Fibroblast of lung (primary cell): ENCODE results near the gene ETS2. TPM values are rescaled to one million over a fixed set of nuclear protein-coding genes. Genes with fewer than 3 reads are reported as not detected.
"Not testable (repeated sequence)": the region's sequence is repeated elsewhere in the genome, so short reads cannot be mapped to it uniquely, and the experiment has no call there.

Experiments
- DNase-seq, 2 donors: peaks; one replicate each; pipeline versions ENCODE4 v3.0.0 to v3.0.0-alpha.2; 2010; ENCODE audit warnings: low read depth in 2 of 2
- H2AFZ ChIP-seq: 2 replicates; pipeline ENCODE4 v1.5.1; 2012; ENCODE audit warnings: low read length, control low read depth, inconsistent platforms
- H3K27ac ChIP-seq: 2 replicates; pipeline ENCODE4 v1.5.1; 2011; ENCODE audit warnings: low read length, control low read depth; ENCODE audit not compliant: insufficient read depth
- H3K27me3 ChIP-seq: 2 replicates; pipeline ENCODE4 v1.5.1; 2011; ENCODE audit warnings: mild to moderate bottlenecking, low read length; ENCODE audit not compliant: control insufficient read depth, insufficient read depth
- H3K36me3 ChIP-seq: 2 replicates; pipeline ENCODE4 v1.5.1; 2011; ENCODE audit warnings: low read length; ENCODE audit not compliant: control insufficient read depth, insufficient read depth
- H3K4me1 ChIP-seq: 2 replicates; pipeline ENCODE4 v1.5.1; 2011; ENCODE audit warnings: low read length; ENCODE audit not compliant: control insufficient read depth, insufficient read depth; ENCODE audit errors: extremely low read depth
- H3K4me2 ChIP-seq: 2 replicates; pipeline ENCODE4 v1.5.1; 2011; ENCODE audit warnings: low read length, control low read depth; ENCODE audit not compliant: insufficient read depth; ENCODE audit errors: extremely low read depth
- H3K4me3 ChIP-seq, 4 experiments: fragments of 200-600 bp in 1 of 4; sonication (generic) in 1 of 4; replicated peaks in 1 of 4; 2 replicates each; pipeline ENCODE4 v1.5.1; 2011 to 2016; ENCODE audit warnings: low read length in 4 of 4, low read depth in 3 of 4, mild to moderate bottlenecking in 3 of 4, control low read depth in 2 of 4, inconsistent platforms in 1 of 4, mixed read lengths in 1 of 4; ENCODE audit not compliant: insufficient read depth in 1 of 4; ENCODE audit errors: control extremely low read depth in 1 of 4
- H3K79me2 ChIP-seq: 2 replicates; pipeline ENCODE4 v1.5.1; 2012; ENCODE audit warnings: mild to moderate bottlenecking, low read length, inconsistent platforms; ENCODE audit not compliant: control insufficient read depth, insufficient read depth
- H3K9ac ChIP-seq: 2 replicates; pipeline ENCODE4 v1.5.1; 2011; ENCODE audit warnings: mild to moderate bottlenecking, low read length, control low read depth; ENCODE audit not compliant: insufficient read depth
- H3K9me3 ChIP-seq: 2 replicates; pipeline ENCODE4 v1.5.1; 2012; ENCODE audit warnings: low read depth, low read length; ENCODE audit not compliant: control insufficient read depth, insufficient read depth
- H4K20me1 ChIP-seq: 2 replicates; pipeline ENCODE4 v1.5.1; 2011; ENCODE audit warnings: low read length; ENCODE audit not compliant: control insufficient read depth, insufficient read depth; ENCODE audit errors: extremely low read depth
- EZH2 ChIP-seq: IDR thresholded peaks from 2 replicates; pipeline ENCODE4 v1.5.1; 2012; ENCODE audit warnings: low read length, control low read depth, mild to moderate bottlenecking; ENCODE audit errors: missing control alignments
- polyA plus RNA-seq, 2 donors: library from polyadenylated mRNA; depleted of rRNA in 1 of 2; stranded (reverse) in 1 of 2; unstranded in 1 of 2; fragments of >200 nt; gene quantifications; 2 replicates each; pipeline ENCODE4 v1.2.1, GENCODE V29; 2011 to 2012; ENCODE audit warnings: missing spikeins in 1 of 2
- total RNA-seq: library from RNA; depleted of rRNA; stranded (reverse); fragments of >200 nt; gene quantifications from 2 replicates; pipeline ENCODE4 v1.2.1, GENCODE V29; 2014
- TF ChIP-seq, protein P1 (sequence below), 2 donors: IDR thresholded peaks in 1 of 2; conservative IDR thresholded peaks in 1 of 2; 1 replicate in 1 of 2; 2 replicates in 1 of 2; pipeline ENCODE4 v1.5.1; 2011 to 2012; ENCODE audit warnings: low read length in 2 of 2, control low read depth in 1 of 2, inconsistent platforms in 1 of 2, low read depth in 1 of 2, mild to moderate bottlenecking in 1 of 2

Gene ETS2
- total and polyA plus RNA-seq, 2 donors (not counting 1 experiment from before 2014, with no cell fraction given) = 28.0 to 77.3 TPM

DNA sequence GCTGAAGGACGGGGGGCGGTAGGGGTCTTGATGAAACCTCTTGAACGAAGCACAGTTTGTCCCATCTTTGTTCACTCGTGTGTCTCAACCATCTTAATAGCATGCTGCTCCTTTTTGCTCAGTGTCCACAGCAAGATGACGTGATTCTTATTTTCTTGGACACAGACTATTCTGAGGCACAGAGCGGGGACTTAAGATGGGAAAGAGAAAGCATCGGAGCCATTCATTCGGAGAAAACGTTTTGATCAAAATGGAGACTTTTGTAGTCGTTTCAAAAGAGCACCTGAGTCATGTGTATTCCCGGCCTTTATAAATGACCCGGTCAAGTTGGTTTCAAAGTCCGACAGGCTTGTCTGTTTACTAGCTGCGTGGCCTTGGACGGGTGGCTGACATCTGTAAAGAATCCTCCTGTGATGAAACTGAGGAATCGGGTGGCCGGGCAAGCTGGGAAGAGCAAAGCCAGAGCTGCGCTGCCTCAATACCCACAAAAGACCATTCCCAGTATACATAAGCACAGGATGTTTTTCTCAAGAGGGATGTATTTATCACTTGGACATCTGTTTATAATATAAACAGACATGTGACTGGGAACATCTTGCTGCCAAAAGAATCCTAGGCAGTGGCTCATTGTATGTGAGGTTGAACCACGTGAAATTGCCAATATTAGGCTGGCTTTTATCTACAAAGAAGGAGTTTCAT, 18.5 kb downstream of the ETS2 start:
- H3K4me3 ChIP-seq = no peak overlapping the region
- H3K36me3 ChIP-seq = peaks cover 24% of the 10 kb centered on the region
- no peaks in the 10 kb centered on the region for H3K27me3 ChIP-seq
- H2AFZ ChIP-seq = no peak overlapping the region
- peaks cover 34% of the 10 kb centered on the region for H3K4me1 ChIP-seq
- no peak overlapping the region for H3K9ac ChIP-seq
- no peaks in the 10 kb centered on the region for H3K9me3 ChIP-seq
- peak overlapping the region; percentile 86 for H3K27ac ChIP-seq
- peaks cover 8% of the 10 kb centered on the region for H3K79me2 ChIP-seq
- H3K4me2 ChIP-seq = peak overlapping the region; percentile 60
- TF ChIP-seq EZH2 = no peak
- TF ChIP-seq, protein P1, sequence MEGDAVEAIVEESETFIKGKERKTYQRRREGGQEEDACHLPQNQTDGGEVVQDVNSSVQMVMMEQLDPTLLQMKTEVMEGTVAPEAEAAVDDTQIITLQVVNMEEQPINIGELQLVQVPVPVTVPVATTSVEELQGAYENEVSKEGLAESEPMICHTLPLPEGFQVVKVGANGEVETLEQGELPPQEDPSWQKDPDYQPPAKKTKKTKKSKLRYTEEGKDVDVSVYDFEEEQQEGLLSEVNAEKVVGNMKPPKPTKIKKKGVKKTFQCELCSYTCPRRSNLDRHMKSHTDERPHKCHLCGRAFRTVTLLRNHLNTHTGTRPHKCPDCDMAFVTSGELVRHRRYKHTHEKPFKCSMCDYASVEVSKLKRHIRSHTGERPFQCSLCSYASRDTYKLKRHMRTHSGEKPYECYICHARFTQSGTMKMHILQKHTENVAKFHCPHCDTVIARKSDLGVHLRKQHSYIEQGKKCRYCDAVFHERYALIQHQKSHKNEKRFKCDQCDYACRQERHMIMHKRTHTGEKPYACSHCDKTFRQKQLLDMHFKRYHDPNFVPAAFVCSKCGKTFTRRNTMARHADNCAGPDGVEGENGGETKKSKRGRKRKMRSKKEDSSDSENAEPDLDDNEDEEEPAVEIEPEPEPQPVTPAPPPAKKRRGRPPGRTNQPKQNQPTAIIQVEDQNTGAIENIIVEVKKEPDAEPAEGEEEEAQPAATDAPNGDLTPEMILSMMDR (conservative IDR thresholded peaks at IDR 0.05 in 1 of 2, IDR thresholded peaks at IDR 0.05 in 1 of 2; ENCODE audit: low read depth in 1 of 2, low read length in 2 of 2) = no peak
- no peaks in the 10 kb centered on the region for H4K20me1 ChIP-seq
- peak; percentile 56 to 95 for DNase-seq

DNA sequence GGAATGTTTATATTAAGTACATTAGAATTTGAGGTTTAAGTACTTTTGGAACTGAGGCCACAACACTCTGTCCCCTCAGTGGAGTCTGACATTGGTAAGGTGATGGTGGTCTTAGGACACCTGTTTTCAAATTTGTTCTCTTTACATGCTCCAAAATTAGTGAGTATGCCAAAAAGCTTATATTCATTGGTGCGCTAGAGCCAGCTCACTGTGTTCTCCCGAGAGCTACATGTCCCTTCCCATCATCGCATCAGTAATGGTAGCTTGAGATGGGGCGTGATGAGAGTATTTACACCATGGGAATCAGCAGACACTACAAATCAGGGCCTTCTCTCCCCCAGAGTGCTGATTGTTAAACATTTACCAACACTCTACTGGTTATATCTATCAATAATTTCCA, 19.5 kb downstream of the ETS2 start:
- H3K27me3 ChIP-seq = no peaks in the 10 kb centered on the region
- no peak overlapping the region for H2AFZ ChIP-seq
- no peaks in the 10 kb centered on the region for H4K20me1 ChIP-seq
- peaks cover 30% of the 10 kb centered on the region for H3K4me1 ChIP-seq
- peaks cover 21% of the 10 kb centered on the region for H3K36me3 ChIP-seq
- TF ChIP-seq, protein P1 (conservative IDR thresholded peaks at IDR 0.05 in 1 of 2, IDR thresholded peaks at IDR 0.05 in 1 of 2; ENCODE audit: low read depth in 1 of 2, low read length in 2 of 2) = no peak
- TF ChIP-seq EZH2 = no peak
- peaks cover 8% of the 10 kb centered on the region for H3K79me2 ChIP-seq
- H3K27ac ChIP-seq = peak overlapping the region; percentile 86
- no peak overlapping the region for H3K4me3 ChIP-seq
- no peaks in the 10 kb centered on the region for H3K9me3 ChIP-seq
- H3K9ac ChIP-seq = no peak overlapping the region
- DNase-seq = no peak
- no peak overlapping the region for H3K4me2 ChIP-seq

DNA sequence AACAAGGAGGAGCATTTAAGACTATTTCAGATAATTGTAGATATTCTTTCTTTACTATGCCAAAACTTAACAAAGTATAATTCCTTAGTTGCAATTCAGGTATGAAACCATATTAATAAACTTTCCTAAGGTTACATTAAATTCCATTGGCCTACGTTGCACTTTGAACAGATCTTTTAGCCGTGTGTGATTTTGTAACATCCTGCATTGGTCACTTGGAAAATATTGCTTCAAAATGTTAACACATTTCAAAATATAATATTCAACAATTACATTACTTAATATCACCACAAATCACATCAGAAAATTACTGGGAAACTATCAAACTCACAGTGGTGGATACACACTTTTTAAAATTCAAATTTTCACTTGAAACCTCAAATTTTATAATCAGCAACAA, 20.2 kb downstream of the ETS2 start:
- no peak overlapping the region for H3K4me2 ChIP-seq
- no peak overlapping the region for H3K27ac ChIP-seq
- H3K4me1 ChIP-seq = peaks cover 30% of the 10 kb centered on the region
- H2AFZ ChIP-seq = no peak overlapping the region
- H3K4me3 ChIP-seq = no peak overlapping the region
- no peak for TF ChIP-seq EZH2
- TF ChIP-seq, protein P1 (conservative IDR thresholded peaks at IDR 0.05 in 1 of 2, IDR thresholded peaks at IDR 0.05 in 1 of 2; ENCODE audit: low read depth in 1 of 2, low read length in 2 of 2) = no peak
- peaks cover 15% of the 10 kb centered on the region for H3K36me3 ChIP-seq
- H3K27me3 ChIP-seq = no peaks in the 10 kb centered on the region
- H3K9ac ChIP-seq = no peak overlapping the region
- H4K20me1 ChIP-seq = no peaks in the 10 kb centered on the region
- DNase-seq = no peak
- peaks cover 4% of the 10 kb centered on the region for H3K79me2 ChIP-seq
- H3K9me3 ChIP-seq = no peaks in the 10 kb centered on the region

DNA sequence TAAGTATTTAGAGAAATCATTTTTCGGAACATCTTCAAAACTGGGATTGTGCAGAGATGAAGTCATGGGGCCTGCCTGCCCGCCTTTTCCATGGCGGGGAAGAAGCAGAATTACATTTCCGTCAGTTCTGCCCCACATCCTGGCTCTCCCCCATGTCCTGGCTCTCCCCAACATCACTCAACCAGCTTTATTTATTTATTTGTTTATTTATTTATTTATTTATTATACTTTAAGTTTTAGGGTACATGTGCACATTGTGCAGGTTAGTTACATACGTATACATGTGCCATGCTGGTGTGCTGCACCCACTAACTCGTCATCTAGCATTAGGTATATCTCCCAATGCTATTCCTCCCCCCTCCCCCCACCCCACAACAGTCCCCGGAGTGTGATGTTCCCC, 22.4 kb downstream of the ETS2 start:
- DNase-seq, H4K20me1 ChIP-seq, H3K9ac ChIP-seq, H3K27ac ChIP-seq, H2AFZ ChIP-seq, H3K4me3 ChIP-seq, H3K9me3 ChIP-seq, H3K4me2 ChIP-seq, H3K27me3 ChIP-seq, H3K36me3 ChIP-seq, H3K79me2 ChIP-seq: not testable (repeated sequence)
- peaks cover 24% of the 10 kb centered on the region for H3K4me1 ChIP-seq
